GM19395 (cell line): ENCODE measurements around the gene LPCAT3.
"Not testable (repeated sequence)": the region's sequence is repeated elsewhere in the genome, so short reads cannot be mapped to it uniquely, and the experiment has no call there.

ENCODE experiments used
- ATAC-seq: cut with Tn5 transposase; IDR thresholded peaks from one replicate; pipeline ENCODE4 v1.9.1; 2021; ENCODE audit warnings: mild to moderate bottlenecking, moderate library complexity; ENCODE audit not compliant: unreplicated experiment

LPCAT3 gene

GRCh38 chr12:7038591-7038990 lies 20.3 kb upstream of the LPCAT3 start:
- no peak for ATAC-seq

GRCh38 chr12:7037411-7037810 lies 19.1 kb upstream of the LPCAT3 start:
- not testable (repeated sequence) for ATAC-seq

GRCh38 chr12:7035463-7035862 lies 17.2 kb upstream of the LPCAT3 start:
- ATAC-seq = no peak

DNA sequence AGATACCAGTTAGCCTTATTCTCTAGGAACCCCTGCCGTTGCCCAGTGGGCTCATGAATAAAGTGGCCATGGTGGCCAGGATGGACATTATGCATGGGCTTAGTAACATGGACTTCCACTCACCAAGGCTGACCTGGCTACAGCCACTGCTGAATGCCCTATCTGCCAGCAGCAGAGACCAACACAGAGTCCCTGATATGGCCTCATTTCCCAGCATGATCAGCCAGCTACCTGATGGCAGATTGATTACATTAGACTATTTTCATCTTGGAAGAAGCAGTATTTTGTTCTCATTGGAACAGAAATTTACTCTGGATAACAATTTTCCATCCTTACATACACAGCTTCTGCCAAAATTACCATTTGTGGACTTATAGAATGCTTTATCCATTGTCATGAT lies 16.2 kb upstream of the LPCAT3 start:
- ATAC-seq = no peak

- ATAC-seq = no peak
These were observed 14.7 kb upstream of the LPCAT3 start for GRCh38 chr12:7032990-7033389.

- no peak for ATAC-seq
These were observed 13.0 kb upstream of the LPCAT3 start for GRCh38 chr12:7031306-7031705.

DNA sequence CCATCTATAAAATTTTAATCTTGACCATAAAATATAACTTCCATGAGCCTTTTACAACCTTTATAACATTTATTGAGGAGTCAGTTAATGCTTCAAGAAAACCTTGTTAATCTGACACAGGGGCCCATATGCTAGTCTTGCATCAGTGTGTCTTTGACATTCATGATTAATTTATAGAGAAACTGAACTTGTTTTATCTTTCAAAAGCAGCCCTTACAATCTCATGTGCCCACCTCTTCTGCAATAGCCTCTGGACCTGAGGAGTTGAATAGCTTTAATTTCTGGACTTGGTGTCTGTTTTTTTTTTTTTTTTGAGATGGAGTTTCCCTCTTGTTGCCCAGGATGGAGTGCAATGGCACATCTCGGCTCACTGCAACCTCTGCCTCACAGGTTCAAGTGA lies 8.6 kb upstream of the LPCAT3 start:
- no peak for ATAC-seq

DNA sequence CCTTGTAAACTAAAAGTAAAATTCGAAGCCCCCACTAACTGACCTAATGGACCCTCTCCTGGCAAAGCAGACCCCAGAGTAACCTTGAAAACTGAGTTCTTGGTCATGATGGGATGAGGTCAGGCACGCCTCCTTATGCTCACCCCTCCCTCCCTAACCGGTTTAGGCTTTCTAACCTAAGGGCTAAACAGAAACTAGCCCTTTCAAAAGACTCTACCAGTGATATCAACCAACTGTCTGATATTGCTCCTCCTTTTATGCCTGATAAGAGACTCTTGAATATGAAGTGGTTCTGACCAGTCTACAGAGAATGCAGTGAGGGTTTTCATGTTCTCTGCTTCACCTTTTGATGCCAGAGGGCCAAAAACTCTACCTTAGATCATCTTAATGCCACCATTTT lies 4.8 kb upstream of the LPCAT3 start:
- ATAC-seq = no peak

GRCh38 chr12:7021956-7022355 lies 3.7 kb upstream of the LPCAT3 start:
- no peak for ATAC-seq

- no peak for ATAC-seq
These were observed 830 bp upstream of the LPCAT3 start for GRCh38 chr12:7019043-7019569.

GRCh38 chr12:7017870-7018349 lies 366 bp downstream of the LPCAT3 start:
- ATAC-seq = peak; percentile 31

DNA sequence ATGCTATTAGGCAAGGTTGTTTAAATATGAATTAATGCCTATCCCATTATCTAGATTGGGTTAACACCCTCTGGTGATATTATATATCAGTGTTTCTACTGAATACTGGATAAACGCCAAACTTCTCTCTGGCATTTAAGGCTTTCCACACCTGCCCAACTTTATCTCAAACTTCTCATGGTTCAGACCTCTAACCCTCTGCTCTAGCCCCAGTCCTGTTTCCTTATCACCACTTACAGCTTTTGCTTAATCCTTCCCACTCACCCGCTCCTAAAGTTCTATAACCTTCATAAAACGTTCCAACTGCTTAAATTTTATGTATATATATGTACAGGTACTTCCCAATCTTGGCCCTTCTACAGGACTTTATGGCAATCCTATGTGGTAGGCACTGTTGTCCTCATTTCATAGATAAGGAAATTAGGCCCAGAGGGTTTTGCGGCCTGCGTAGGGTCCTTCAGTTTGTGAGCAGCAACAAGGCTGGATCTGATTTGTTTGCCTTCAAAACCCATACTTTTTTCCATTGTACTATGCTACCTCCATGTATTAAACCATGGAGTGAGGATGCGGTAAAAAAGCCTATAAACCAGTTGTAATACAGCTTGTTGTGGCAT lies 1.2 kb downstream of the LPCAT3 start:
- ATAC-seq = no peak

GRCh38 chr12:7015555-7016370 lies 2.5 kb downstream of the LPCAT3 start:
- ATAC-seq = no peak

GRCh38 chr12:7013101-7013500 lies 5.2 kb downstream of the LPCAT3 start:
- ATAC-seq = no peak

DNA sequence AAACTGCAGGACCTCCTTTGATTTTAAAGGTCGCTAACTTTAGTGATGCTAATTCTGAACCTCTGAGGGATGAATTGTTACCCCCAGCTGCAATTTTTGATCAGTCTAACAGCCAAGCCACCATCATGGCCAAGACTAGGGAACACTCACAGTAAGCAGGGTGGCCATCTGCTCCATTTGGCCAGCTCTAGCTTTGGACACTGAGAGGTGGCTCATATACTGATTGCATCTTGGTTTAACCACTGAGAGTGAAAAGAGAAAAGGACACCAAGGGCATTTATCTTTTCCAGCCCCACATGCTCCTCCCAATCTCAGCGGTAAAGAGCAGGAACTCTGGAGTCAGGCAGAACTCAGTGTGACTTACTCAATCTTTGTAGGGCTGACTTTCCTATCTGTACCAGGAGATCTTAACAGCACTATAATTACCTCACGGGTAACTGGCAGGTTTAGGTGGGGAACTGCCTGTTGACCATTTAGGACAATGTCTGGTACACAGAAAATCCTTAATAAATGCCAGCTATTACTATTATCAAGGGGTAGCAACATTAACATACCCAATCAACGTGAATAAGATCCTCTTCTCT lies 6.2 kb downstream of the LPCAT3 start:
- ATAC-seq = no peak

DNA sequence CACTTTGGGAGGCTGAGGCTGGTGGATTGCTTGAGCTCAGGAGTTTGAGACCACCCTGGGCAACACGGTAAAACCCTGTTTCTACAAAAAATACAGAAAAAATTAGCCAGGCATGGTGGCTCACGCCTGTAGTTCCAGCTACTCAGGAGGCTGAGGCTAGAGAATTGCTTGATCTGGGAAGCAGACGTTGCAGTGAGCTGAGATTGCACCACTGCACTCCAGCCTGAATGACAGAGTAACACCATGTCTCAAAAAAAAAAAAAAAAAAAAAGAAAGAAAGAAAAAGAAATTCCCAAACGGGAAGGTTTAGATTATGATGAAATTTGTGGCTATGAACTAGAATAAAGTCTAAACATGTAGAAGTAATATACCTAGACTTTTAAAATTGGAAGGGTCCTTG lies 6.9 kb downstream of the LPCAT3 start:
- not testable (repeated sequence) for ATAC-seq

- ATAC-seq = no peak
These were observed 8.8 kb downstream of the LPCAT3 start for GRCh38 chr12:7009512-7009911.

GRCh38 chr12:7008864-7009263 lies 9.4 kb downstream of the LPCAT3 start:
- no peak for ATAC-seq

GRCh38 chr12:7006639-7007038 lies 11.6 kb downstream of the LPCAT3 start:
- no peak for ATAC-seq

DNA sequence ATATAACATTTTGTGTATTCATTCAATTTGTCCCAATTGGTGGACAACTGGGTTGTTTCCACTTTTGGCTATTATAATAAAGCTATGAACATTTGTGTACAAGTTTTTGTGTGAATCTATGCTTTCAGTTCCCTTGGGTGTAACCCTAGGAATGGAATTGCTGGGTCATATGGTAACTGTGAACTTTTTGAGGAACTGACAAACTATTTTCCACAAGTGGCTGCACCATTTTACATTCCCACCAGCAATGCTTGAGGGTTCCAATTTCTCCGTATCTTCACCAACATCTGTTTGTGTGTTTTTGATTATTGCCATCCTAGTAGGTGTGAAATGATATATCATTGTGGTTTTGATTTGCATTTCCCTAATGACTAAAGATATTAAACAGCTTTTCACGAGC lies 13.0 kb downstream of the LPCAT3 start:
- ATAC-seq = no peak

- ATAC-seq = no peak
These were observed 13.4 kb downstream of the LPCAT3 start for GRCh38 chr12:7004840-7005239.

DNA sequence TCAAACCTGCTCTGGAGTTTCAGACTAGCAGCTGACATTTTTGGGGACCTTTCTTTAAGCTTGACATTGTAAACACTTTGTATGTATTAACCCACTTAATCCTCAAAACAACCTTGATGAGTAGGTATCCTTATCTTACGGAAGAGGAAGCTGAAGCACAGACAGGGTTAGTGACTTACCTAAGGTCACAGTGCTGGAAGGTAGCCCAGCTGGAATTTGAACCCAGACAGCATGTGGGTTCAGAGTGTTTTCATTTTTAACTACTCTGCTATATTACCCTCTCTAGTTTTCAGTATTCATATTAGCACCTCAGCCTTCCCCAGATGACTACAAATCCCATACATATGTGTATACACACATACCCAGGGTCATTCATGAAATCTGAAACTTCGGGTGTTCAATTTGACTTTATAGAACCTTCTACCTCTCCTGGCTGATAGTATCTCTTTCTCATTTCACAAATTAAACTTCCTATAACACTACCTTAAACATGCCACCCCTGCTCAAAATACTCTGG lies 13.9 kb downstream of the LPCAT3 start:
- no peak for ATAC-seq
